ENCODE results near the gene C6orf120.
A peak's percentile ranks its signal among the peaks of the same experiment; 100 is the strongest.

The C6orf120 gene

GRCh38 chr6:169678342-169678741, 23.6 kb upstream of the C6orf120 start:
- no peak for DNase-seq (ENCODE audit: low spot score)

DNA sequence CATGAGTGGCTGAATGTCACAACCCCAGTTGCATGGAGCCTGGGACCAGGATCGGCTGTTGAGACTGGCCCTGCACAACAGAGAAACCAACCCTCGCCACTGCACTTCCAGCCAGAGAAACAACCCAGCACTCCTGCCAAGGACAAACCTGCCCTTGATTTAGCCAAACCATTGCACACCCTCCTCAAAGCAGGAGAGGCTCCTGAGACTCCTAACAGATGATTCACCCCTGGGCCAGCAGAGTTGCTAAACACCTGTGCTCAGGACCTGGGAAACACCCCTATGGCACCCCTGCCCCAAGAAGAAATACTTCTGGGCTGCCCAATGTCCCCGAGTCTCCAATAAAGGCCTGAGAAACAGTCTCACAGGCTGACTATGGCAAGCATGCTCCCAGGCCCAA, 17.9 kb upstream of the C6orf120 start:
- DNase-seq (ENCODE audit: low spot score) = no peak

- no peak for DNase-seq (ENCODE audit: low spot score)
These were observed 16.1 kb upstream of the C6orf120 start for GRCh38 chr6:169685860-169686259.

- no peak for DNase-seq (ENCODE audit: low spot score)
These were observed 12.6 kb upstream of the C6orf120 start for GRCh38 chr6:169689287-169689686.

DNA sequence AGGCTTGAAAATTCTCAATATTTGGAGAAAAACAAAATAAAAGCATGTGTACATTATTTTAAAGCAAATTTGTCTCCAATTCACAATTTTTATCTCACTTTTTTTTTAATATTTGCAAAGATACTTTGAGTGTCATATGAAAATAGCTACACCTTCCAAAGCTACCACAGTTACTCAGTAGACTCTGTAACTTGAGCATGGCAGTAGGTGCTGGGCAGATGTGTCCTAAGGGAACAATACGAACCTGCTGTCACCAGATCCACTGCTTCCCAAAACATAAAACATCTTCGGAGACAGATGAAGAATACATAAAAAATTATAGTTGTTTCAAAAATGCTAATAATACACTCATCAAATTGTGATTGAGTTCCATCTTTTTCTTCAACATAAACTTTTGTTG, 10.7 kb upstream of the C6orf120 start:
- DNase-seq (ENCODE audit: low spot score) = no peak

DNA sequence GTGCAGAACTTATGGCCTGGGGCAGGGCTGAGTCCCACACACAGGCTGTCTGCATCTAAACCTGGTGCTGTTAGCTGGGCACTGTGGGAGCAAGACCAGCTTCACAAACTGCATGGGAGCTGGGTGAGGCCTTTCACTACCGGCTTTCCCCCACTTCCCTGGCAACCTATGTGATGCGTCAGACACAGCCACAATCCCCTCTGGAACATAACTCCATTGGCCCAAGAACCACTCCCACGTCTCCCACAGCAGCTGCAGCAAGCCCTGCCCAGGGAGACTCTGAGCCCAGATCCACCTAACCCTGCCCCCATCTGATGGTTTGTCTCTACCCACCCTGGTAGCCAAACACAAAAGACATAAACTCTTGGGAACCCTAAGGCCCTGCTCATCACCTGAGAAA, 9.4 kb upstream of the C6orf120 start:
- no peak for DNase-seq (ENCODE audit: low spot score)

- no peak for DNase-seq (ENCODE audit: low spot score)
These were observed 6.8 kb upstream of the C6orf120 start for GRCh38 chr6:169695131-169695530.

GRCh38 chr6:169697115-169697514, 4.8 kb upstream of the C6orf120 start:
- peak; percentile 42 for DNase-seq (ENCODE audit: low spot score)

- DNase-seq (ENCODE audit: low spot score) = no peak
These were observed 1.6 kb upstream of the C6orf120 start for GRCh38 chr6:169700296-169700695.

- DNase-seq (ENCODE audit: low spot score) = no peak
These were observed 494 bp upstream of the C6orf120 start for GRCh38 chr6:169701311-169701953.

GRCh38 chr6:169702840-169703246, 917 bp downstream of the C6orf120 start:
- DNase-seq (ENCODE audit: low spot score) = no peak

- no peak for DNase-seq (ENCODE audit: low spot score)
These were observed 5.8 kb downstream of the C6orf120 start for GRCh38 chr6:169707772-169708171.

DNA sequence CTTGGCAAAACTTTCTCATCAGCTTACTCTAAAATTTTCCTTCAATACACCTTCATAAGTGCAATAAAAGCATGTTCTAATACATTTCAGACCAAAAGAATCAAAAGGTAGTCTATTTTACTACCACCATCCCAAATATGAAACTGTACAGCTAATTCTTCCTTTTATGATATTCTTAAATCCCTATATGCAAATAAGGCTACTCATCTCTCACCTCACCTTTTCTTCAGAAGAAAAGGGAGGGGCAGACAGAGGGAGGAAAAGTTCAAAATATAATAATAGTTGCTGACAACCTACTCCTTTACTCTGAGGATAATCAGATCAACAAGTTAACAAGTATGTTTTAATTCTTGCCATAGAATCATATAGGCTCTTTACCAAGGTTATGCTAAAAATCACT, 7.4 kb downstream of the C6orf120 start:
- DNase-seq (ENCODE audit: low spot score) = no peak

- DNase-seq (ENCODE audit: low spot score) = no peak
These were observed 8.1 kb downstream of the C6orf120 start for GRCh38 chr6:169710009-169710408.

DNA sequence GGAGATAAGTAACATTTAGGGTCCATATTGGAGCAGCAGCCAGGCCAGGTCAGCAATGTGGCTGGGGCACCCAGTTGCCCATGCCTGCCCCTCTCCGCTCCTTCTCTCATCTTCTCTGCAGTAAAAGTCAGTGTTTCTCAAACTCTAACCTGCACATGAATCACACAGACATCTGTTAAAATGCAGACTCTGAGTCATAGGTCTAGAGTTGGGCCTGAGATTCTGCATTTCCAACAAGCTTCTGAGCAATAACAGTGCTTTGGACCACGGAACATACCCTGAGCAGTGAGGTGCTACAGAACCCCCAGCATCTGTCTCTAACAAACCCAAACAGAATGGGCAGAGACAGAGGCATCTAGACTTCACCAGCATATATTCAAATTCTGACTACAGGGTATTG, 12.3 kb downstream of the C6orf120 start:
- DNase-seq (ENCODE audit: low spot score) = no peak

DNA sequence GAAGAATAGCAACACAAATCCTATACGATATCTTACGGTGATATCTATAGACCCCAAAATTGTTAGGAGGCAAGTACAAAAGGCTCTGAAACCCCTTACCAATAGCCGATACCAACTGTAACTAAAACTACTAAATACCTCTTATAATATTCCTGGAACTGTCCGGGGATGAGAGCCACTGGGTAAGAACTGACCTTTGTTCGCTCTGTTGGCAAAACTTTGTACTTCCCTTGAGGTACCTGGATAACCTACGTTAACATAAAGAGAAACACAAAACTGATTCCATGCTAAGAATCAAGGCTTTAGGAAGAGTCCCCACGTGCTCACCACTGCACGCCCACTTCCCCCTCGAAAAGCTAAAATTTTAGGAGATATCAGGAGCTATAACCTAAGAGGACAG, 12.7 kb downstream of the C6orf120 start:
- DNase-seq (ENCODE audit: low spot score) = no peak

- no peak for DNase-seq (ENCODE audit: low spot score)
These were observed 17.2 kb downstream of the C6orf120 start for GRCh38 chr6:169719117-169719516.

DNA sequence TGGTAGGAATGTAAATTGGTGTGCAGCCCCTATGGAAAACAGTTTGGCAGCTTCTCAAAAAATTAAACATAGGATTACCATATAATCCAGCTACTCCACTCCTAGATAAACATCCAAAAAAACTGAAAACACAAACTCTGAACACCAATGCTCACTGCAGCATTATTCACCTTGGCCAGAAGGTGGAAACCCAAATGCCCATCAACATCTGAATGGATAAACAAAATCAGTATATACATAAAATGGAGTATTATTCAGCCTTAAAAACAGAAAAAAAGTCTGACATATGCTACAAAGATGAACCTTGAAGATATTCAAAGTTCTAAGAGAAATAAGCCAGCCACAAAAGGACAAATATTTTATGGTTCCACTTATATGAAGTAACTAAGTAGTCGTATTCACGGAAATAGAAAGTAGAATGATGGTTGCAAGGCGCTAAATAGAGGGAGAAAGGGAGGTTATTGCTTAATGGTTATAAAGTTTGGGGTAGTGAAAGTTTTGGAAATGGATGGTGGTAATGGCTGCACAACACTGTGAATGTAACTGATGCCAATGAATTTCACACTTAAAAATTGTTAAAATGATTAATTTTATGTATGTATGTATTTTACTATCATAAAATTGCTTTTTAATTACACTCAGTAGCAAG, 18.4 kb downstream of the C6orf120 start:
- DNase-seq (ENCODE audit: low spot score) = no peak

DNA sequence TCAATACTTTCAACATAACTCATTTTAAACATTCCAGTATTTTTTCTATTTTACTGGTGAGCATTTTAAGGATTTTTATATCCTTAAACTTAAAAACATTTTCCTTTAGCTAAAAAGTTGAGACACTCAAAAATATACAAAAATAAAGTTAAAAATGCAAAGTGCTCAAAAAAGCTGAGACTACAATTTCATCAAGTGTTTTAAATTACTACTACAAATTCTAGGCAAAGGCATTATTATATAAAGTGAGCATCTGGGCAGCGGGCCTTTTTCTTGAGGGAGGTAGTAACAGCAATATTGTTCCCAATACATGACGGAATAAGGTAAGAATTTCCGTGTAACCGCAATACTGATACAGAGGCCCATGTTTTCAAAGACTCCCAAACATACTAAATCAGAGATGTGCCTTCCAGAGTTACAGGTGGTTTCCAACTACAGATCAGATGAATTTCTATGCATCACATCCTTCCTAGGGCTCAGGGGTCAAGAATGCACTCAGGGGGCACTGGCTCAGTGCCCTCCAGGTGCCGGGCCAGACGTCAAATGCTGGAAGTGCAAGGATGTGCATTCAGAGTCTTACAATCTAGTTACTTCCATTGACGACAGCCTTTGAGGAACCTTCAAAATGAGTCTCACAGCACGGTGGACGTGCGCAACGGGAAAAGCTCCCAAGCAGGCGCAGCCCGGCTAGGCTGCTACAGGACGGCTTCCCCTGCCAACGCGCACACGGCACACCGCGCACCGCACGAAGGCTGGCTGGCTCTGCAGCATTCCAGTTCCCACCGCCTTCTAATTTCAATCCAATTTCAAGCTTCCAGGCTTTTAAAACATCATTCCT, 20.7 kb downstream of the C6orf120 start:
- no peak for DNase-seq (ENCODE audit: low spot score)

- peak; percentile 31 for DNase-seq (ENCODE audit: low spot score)
These were observed 21.4 kb downstream of the C6orf120 start for GRCh38 chr6:169723200-169723909.

GRCh38 chr6:169723991-169724493, 22.1 kb downstream of the C6orf120 start:
- no peak for DNase-seq (ENCODE audit: low spot score)

All from SK-N-DZ (cell line).